Hippocampal formation (tissue), 2 donors: ENCODE data around the gene ACTL8.

Source experiments
- DNase-seq, 2 donors: peaks; one replicate each; lab custom pipeline; 2025; lab: John Stamatoyannopoulos, UW

The ACTL8 gene, protein sequence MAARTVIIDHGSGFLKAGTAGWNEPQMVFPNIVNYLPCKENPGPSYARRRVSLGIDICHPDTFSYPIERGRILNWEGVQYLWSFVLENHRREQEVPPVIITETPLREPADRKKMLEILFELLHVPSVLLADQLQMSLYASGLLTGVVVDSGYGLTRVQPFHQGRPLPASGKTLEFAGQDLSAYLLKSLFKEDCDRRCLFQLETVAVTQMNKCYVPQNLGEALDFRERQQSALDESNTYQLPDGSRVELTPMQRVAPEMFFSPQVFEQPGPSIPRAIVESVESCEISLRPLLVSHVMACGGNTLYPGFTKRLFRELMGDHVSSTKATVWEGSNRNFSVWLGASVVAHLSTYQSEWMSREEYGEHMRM

DNA sequence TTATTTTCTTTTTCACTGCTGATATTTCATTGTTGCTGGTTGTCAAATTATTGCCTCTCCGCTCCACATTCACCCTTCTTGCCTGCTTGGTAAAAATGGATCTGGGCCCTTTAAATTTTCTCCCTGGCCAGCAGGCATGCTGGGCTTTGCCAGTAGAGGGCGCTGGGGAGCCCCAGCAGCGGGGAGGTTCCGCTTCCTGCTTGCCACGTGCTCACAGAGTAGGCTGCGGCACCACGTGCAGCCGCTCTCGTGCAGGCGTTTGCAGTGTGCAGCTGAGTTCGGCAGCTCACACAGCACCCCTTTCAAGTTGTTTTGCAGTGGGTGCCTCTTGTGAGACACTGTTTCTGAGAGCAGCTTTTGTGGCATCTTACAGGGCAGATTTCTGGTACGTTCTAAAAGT, at the start of gene ACTL8:
Gene ACTL8, plus strand, starts transcription at position 214 of the 400 bp plus-strand sequence. CDS start 67,676 bp downstream, outside the sequence.
- no peak for DNase-seq

DNA sequence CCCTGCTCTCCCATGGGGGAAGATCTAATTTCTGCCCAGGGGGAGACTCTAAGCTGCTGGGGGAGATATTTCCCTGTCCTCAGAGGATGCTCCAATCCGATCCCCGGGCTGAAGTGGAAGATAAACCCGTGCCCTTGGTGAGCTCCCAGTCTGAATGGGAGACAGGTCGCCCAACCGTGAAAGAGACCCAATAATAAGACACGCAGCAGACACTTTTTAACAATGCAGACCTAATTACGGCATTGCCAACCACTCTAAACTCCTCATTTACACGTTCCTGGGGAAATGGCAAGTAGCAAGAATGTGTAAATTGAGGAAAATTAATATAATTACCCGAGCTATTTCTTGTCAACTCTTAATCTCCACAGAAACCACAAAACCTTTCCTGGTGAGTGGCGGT, 48.7 kb upstream of the ACTL8 start:
- DNase-seq, result no peak

DNA sequence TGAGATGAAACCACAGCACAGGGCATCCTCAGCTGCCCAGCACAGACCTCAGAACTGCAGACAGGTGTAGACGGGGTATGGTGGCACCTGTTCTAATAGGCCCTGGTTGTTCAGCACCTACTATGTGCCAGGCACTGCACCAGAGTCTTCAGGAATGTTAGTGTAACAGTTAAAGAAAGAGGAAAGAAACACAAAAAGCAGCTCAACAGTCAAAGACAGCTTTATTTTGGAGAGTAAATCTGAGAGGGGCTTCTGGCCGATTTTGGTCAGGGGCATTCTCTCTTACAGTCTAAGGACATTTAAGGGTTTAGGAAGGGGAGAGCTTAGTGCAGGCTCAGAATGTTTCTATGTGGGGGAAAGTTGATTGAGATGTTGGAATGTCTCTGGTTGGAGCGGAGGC, 45.2 kb upstream of the ACTL8 start:
- DNase-seq, result no peak

DNA sequence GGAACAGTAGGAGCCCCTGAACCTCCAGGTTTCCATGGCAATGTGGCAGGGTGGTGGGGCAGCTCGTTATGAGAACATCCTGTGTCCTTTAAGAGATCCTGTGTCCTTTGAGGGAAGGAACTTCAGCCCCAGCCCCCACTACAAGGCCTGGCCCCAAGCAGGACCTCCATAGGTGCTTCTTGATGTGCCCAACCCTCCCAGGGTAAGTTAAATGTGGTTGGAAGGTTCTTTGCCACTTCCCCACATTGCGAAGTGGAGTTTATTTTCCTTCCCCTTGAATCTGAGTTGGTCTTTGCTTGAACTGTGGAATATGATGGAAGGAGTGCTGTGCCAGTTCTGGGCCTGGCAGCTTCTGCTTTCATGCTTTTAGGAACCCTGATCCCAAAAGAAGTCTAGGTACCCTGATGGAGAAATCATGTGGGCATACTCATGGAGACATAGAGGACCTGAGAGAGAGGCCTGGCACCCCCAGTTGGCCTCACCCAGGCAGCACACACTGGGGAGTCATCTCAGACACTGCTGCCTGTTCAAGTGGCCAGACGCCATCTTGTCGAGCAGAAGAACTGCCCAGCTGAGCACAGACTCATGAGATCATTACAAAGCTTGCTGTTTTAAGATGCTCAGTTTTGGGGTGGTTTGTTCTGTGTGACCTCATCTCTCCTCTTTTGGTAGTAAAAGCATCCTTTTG, 44.1 kb upstream of the ACTL8 start:
- DNase-seq, result no peak

DNA sequence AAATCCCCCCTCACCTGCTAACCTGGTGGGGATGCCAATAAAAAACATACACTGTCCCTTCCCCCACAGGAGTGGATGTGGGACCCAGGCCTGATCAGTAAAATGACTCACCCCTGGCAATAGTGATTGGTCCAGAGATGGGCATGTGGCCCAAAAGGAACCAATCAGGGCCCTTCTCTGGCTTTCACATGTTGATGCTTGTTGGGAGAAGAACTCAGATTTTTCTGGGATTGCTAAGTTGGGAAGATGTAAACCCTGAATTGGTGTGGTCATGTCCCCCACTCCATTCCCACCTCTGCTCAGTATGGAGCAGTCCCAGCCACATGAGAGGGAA, 43.6 kb upstream of the ACTL8 start:
- DNase-seq, result no peak

DNA sequence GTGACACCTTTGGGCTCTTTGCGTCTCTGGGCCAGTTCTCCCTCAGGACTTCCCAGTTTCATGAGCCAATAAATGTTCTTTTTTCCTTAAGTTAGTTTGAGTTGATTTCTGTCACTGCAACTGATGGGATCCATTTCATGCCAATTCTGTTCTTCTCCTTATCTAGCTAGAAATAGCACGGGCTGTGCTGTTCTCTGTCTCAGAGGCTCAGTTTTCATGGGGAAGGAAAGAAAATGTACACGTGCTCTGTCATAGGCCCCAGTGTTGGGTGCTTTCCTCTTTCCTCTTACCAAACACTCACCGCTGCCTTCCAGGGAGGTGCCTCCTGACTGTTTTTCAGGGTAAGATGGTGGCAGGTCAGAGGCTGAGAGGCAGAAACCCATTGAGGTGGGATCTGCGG, 43.2 kb upstream of the ACTL8 start:
- no peak for DNase-seq

DNA sequence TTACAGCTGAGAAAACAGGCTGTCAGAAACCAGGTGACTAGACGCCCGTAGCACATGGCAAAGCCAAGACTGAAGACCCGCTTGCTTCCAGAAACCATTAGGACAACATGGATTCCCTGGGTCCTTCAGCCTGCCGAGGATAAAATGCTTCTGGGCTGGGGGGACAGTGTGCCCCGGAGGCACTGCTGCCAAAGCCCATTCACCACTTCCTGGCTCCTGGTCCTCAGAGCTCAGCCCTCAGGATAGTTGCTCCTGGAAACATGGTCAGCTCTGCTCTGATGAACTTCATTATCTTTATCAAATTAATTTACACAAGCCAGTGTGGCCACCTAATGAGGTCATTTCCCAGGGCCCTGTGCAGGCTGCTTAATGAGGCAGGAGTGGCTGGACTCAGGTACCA, 41.1 kb upstream of the ACTL8 start:
- no peak for DNase-seq

DNA sequence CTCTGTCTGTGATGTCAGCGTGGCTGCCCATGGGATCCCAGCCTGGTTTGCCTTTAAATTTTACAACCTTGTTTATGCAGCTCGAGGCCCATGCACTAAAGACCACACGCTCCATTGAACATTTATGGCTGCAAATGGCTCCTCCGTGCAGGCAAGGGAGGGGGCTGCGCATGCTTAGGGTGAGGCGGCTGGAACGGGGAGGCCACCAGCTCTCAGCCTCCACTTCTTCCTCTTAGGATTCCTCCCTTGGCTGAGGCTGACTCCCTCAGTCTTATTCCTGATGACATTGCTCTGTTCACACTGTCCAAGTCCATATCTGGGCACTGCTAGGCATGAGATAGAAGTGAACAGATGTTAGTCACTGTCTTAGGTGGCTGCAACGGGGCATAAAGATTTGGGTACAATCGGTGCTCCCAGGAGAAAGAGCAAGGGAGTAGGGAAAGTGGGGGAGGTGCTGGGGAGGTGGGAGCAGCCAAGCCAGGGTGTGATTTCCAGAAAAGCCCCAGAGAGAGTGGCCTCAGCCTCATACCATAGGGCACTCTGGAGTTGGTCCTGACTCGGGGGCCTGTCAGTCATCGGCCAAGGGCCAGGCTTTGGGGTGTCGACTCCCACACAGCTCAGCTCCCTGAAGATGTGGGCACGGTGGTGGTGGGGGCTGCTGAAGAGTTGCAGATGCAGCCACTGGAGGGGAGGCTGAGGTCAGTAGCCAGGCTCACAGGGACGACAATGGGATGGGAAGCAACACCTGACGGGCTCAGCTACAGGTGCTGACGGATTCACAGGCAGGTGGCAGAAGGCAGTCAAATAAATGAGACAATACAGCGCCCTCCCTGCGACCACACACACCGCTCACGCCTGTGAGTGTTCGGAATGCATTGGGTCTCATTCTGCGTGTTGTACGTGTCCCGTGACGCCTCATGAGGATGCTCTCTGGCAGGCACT, 37.3 kb upstream of the ACTL8 start:
- DNase-seq, result no peak

DNA sequence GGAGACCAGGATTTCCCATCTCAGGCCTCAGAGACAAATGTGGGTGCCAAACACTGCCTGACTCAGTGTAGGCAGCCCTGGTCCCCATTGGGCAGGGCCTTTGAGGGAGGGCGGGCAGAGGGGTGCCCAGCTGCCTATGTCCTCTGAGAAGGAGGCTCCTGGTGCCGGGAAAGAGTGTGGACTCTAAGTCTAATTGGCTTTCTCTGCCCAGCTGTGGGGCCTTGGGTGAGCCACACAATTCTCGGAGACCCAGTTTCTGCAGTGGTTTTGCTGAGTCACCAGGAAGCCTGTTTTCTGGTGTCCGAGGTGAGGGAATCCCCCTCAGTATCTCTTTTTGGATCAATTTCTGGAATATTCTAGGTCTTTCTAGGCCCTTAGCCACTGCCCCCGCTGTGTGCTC, 35.3 kb upstream of the ACTL8 start:
- no peak for DNase-seq

DNA sequence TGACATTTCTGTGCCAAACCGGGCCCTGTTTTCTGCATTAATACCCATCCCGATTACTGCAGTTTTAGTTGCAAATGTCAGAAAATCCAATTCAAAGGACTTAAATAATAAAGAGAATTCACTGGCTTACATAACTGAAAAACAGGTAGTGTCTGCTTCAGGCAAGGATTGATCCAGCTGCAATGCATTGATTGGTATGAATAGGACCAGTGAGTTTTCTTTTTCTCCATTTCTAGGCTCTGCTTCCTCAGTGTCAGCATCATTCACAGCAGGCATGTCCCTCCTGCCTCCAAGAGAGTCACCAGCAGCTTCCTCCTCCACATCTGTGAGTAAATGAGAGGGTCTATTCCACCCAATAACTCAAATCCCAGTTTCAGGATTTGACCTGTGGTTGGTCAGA, 33.7 kb upstream of the ACTL8 start:
- no peak for DNase-seq

DNA sequence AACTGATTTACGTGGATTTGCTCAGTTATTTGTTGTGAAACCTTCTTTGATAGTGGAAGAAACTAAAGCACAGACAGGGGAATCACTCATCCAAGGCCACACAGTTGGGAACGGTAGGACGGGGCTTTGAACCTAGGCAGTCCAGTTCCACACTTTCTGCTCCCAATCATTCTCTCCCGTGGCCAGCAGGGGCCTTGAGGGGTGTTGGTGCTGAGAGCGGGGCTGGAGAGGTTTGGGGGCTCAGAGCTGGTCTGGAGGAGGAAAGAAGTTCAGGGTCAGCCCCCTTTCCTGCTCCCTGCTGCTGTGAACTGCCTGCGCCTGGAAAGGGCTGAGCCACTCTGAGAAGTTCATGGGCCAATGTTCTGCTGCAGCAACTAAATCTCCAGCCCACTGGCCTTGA, 31.4 kb upstream of the ACTL8 start:
- DNase-seq, result no peak

DNA sequence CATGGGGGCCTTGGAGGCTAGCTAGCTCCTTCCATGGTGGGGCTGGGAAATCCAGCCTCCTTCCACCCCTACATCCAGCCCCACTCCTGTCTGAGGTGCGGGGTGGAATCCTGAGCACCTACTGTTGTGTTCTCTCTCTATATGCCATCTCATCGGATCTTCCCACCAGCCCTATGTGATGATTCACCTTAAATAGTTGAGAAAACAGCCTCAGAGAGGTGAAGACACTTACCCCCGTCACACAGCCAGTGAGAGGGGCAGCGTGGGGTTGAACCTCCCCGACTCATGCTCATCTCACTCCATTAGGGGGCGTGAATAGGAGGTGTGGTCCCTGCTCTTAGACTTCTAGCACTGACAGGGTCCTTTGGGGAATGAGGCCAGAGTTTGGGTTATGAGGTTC, 31.0 kb upstream of the ACTL8 start:
- no peak for DNase-seq

DNA sequence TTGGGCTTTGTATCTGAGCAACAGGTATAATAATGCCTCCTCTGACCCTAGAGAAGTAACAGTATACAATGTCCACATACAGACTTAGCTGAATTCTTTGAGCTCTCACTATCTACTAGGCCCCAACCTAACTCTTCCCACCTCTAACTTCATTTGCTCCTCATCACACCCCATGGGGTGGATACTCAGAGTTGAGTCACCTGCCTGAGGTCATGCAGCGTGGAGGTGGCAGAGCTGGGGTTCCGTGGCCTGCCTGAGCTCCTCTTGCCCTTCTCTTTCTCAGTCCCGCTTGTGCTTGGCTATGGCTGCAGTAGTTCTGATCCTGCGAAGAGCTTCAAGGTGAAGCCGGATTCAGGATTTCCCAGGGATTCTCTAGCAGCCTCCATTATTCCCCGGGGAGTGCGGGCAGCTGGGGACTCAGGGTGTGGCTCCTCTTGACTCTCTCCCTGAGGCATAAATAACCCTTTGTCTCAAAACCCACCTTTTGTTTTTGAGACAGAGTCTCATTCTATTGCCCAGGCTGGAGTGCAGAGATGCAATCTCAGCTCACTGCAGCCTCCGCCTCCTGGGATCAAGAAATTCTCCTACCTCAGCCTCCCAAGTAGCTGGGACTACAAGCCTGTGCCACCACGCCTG, 29.9 kb upstream of the ACTL8 start:
- no peak for DNase-seq

DNA sequence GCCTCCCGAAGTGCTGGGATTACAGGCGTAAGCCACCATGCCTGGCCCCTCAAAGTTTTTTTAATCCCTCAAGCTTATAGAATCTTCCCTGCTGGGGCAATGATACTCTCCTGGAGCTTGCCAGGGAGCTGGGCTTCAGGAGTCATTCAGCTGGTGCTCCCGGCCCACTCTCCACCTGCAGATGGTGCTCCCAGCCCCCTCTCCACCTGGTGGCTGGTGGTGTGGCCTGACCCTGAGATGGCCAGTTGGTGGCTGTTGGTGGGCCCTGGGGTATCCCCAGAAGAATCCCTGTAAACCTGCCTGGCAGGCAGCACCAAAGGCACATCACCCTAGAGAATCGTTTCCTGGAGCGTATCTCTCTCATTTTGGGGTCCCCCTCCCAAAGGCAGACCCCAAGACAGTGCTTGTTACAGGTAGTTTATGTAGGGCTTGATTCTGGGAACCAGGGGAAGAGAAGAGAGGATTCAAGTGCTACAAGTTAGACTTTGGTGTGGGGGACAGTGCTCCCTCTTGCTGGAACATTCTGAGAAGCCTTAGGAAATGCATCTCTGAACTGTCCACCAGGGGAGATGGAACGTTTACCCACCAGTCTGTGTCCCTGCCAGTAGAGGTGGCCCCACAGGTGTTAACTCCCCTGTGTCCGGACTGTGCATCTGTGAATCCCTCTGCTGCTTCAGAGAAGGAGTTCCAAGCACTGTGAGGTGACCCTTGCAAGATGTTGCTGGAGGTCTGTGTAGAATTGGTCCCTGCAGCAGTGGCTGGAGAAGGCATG, 29.1 kb upstream of the ACTL8 start:
- DNase-seq, result no peak

DNA sequence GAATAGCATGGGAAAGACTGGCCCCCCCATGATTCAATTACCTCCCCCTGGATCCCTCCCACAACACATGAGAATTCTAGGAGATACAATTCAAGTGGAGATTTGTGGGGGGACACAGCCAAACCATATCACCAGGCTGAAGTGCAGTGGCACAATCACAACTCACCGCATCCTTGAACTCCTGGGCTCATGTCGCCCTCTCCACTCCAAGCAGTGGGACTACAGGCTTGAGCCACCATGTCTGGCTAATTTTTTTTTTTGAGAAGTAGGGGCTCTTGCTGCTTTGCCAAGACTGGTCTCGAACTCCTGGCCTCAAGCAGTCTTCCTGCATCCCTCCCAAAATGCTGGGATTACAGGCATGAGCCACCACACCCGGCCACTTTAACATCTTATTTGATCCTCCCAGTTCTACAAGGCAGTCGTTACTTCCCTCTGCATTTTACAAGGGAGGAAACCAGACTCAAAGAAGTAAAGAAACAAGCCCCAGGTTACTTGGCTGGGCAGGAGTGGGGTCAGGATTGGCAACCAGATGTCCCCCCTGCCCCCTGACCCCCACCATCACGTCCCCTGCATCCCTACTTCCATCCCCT, 26.9 kb upstream of the ACTL8 start:
- no peak for DNase-seq

DNA sequence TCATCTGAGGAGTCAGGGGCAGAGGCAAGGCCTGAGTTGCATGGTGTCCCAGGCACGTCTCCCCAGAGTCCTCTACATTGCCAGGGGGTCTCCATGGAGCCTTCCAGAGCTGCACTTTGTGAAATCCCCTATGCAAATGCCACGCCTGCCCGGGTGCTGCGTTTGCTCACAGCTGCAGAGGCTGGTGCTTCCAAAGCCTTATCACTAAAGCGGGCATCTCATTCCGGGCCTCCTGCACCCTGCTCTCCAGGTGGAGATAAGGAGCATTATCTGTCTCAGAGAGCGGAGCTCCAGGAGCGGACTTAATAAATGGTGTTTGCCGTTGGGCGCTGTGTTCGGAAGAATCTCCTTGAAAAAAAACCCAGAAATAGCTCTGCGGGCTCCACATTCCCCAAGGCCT, 25.9 kb upstream of the ACTL8 start:
- DNase-seq, result no peak

DNA sequence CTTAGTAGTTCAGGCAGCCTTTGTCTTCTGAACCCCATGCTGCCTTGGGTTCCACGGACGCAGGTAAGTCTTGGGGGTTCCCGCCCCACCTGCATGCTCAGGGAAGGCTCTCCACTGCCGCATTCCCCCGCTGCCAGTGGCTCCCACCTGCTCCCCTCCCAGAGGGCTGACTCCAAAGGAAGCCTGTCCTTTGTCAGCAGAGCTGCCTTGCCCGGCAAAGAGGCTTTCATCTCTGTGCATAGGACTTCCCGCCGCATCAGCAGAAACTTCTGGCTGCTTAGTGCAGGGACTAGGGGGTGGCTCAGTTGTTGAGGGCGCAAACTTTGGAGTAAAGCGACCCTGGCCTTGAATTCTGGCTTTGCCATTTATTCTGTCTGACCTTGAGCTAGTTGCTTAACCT, 25.2 kb upstream of the ACTL8 start:
- DNase-seq, result no peak

DNA sequence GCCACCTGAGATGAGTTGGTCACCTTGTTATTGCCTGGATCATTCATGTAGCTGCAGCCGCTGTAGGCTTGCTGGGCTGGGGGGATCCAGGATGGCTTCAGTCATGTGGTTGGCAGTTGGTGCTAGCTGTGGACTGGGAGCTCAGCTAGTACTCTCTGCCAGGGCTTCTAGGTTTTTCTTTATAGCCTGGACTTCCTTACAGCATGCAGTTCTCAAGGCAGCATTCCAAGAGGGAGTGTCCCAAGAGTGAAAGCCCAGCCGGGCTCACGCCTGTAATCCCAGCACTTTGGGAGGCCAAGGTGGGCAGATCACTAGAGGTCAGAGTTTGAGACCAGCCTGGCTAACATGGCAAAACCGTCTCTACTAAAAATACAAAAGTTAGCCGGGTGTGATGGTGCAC, 23.7 kb upstream of the ACTL8 start:
- no peak for DNase-seq

DNA sequence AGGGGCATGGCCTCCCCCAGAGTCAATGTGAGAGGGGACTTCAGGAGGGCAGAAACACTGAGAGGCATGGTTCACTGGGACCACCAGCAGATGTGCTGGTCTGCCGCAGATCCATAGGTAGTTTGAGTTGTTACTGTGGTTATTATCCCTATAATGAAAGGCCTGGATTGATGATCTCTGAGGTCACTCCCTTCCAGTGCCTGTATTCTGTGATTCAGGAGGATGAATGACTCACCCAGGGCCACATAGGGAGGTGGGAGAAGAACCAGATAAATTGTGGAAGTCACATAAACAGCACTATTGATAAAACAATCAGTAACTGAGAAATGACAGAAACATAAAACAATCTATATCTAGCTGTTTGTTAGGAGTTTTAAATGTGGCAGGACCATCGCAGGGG, 22.7 kb upstream of the ACTL8 start:
- DNase-seq, result no peak

DNA sequence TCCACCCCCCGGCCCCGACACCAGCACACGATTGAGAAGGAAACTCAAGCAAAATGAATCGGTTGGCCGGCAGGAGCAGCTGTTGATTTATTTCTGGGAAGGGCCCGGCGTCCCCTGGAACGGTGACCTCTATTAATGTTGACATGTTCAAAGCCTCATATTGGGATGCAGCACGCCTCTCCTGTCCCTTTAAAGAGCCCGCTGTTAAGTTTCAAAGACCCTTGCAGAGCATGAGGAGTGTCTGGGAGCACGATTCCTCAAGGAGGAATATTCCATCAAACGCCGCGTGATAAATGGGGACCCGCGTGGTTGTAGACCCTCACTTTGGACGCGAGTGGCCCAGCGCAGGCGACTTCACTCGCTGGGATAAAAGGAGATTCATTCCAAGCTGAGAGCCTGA, 21.5 kb upstream of the ACTL8 start:
- no peak for DNase-seq

DNA sequence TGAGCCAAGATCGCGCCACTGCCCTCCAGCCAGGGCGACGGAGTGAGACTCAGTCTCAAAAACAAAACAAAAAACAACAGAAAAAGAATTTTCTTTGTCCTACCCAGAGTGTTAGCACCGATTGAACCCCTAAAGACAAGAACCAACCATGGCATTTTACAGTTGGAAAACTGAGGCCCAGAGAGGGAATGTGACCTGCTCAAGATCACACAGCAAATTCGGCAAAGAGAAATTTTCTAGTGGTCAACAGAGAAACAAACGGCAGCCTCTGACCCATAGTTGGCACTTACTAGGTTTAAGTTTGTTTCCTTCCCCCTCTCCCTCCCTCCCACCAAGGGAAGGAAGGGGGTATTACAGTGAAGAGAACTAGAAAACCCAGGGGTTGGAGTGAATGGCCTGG, 20.5 kb upstream of the ACTL8 start:
- DNase-seq, result no peak
